SK-N-SH treated with all-trans-retinoic acid at 6 μM for 48 hours (cell line): ENCODE results near the gene RNF144B.

Experiments used
- TSHZ2 ChIP-seq: fragments of 250-450 bp; sonication (Bioruptor Pico); IDR thresholded peaks from 2 replicates; pipeline ENCODE4 v1.5.0; 2020; ENCODE audit warnings: mild to moderate bottlenecking, moderate library complexity
- ZFP30 ChIP-seq: fragments of 450-650 bp; formaldehyde crosslinking; IDR thresholded peaks from 2 replicates; pipeline ENCODE4 v1.5.0; 2022; ENCODE audit warnings: mild to moderate bottlenecking, moderate library complexity

DNA sequence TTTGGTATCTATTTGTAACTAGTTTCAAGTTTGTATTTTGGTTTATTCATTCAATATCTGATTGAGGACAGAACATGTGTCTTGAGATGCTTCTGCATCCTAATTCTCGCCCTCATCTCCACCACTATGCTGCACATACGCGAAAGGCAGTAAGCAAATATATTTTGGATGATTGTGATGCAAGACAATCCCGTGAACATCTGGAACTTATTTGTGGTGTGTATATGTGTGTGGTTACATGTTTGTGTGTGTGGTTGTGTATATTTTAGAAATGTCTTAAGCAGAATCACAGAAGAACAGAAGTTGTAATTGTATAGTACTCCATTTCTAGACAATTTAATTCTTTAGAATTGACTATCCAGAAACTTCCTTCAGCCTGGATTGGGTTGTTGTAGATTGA lies 35.1 kb upstream of the RNF144B start:
- TF ChIP-seq TSHZ2 (no peak), ZFP30 (CRISPR knock-in tag) (no peak)
